NCI-H446 (cell line): Measurements from ENCODE around the gene HRK.

Source experiments
- DNase-seq, 2 experiments: peaks; one replicate each; lab custom pipeline; 2025; lab: John Stamatoyannopoulos, UW

HRK gene

DNA sequence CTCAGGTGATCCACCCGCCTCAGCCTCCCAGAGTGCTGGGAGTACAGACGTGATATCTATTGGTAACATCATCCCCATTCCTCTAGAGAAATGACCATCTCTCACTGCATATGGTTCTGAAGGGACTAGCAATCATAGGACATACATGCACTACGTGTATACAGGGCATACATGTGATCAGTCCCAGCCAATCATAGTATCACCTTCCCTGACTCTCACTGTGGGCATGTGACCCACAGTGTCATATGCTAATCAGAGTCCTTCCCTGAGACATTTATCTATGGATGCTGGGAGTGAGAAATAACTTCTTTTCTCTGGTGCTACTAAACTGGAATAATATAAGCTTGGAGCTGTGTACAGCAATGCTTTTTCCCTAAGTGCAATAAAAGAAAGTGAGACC lies 17.4 kb upstream of the HRK start:
- DNase-seq, result no peak

DNA sequence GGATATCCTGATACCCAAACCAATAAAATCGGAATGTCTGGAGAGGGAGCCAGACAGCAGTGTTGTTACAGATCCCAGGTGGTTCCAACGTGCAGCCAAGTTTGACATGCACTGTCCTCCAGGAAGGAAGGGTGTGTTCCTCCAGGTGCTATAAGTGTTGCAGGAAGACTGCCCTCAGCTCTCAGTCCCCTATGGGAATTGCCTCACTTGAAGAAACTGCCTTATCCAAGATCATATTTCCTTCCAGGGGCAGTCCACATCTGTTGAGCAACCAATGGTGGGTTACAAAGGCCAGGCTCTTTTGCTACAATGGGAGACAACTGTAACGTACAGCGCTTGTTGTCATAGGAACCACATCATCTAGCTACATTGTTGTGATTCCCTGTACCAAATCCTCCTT lies 16.2 kb upstream of the HRK start:
- no peak for DNase-seq

DNA sequence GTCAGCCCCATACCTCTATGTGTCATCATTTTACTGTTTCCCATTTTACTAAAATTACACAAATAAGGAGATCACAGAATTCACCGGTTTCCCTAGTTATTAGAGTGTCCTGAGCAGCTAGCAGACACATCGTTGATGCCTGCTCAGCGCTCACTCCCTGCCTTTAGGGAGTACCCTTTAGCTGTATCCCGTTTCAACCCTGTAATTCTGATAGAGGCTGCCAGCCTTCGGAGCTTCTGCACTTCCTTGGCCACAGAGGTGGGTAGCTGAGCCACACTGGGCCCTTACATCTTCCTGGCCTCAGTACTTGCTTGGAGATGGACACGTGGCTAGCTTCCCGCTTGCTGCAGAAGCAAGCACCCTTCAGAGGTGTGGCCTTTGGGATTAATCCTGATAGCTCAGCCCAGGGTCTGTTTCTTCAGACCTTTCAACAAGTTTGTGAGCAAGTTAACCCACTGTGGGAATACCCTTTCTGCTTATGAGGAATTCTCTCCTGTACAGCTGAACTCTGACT lies 15.2 kb upstream of the HRK start:
- no peak for DNase-seq

DNA sequence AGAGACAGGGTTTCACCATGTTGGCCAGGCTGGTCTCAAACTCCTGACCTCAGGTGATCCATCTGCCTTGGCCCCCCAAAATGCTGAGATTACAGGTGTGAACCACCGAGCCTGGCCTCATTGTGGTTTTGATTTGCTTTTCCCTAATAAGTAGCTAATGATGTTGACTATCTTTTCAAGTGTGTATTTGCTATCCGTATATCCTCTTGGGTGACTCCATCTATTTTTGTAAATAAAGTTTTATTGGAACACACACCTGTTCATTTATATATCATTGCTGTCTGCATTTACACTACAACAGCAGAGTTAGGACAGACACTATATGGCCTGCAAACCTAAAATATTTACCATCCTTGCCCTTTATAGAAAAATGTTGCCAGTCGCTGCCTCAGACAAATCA lies 13.7 kb upstream of the HRK start:
- DNase-seq, result no peak

DNA sequence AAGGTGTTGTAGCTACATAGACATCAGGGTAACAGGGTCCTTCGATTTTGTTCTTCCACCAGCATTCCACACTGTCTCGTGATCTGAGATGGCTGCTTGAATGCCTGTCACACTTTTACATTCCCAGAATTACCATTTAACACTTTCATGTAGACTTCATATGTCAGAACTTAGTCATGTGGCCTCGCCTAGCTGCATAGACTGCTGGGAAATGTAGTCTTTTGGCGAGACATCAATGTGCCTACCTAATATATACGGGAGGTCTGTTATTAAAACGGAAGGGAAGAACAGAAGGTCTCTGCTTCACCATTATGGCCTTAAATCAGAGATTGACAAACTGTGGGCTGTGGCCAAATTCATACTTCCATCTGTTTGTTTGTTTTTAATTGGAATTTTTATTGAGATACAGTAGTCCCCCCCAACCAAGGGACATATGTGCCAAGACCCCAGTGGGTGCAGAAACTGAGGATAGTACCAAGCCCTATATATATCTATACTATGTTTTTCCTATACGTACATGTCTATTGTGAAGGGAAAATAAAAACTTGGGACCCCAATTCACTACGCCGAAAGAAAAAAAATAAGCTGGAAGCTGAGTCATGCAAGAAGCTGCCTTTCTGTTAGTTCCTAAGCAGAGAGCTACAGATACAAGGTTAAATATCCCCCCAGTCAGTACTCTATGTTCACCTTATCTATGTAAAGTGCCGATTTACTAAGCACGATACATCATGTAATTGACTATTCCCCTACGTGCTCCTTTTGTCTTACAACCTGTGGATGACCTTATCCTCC lies 11.3 kb upstream of the HRK start:
- DNase-seq, result peak in 1 of 2 experiments; percentile 50

DNA sequence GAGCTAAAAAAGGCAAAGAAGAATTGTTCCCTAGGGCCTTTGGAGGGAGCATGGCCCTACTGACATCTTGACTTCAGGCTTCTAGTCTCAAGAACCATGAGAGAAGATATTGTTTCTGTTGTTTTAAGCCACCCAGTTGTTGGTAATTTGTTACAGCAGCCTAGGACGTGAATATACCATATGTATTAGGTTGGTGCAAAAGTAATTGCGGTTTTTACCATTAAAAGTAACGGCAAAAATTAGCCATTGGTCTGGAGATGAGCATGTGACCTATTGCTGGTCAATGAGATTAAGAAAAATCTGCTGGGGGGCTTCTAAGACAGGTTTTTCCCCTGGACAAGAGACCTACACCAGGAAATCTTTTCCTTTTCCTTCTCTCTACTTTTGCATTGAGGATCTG lies 9.8 kb upstream of the HRK start:
- no peak for DNase-seq

DNA sequence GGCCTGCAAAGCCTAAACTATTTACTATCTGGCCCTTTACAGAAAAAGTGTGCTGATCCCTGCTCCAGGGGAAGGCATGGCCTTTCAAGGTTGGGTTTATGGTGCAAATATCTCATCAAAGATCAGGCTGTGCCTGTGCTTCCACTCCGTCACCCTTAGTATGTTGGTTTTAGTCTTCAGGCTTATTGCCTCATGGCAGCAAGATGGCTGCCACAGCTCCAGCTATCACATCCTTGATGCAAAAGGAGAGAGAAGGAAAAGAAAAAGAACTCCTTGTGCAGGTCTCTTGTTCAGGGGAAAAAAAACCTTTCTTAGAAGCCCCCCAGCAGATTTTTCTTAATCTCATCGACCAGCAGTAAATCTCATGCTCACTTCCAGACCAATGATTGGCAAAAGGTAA lies 9.1 kb upstream of the HRK start:
- DNase-seq, result no peak

DNA sequence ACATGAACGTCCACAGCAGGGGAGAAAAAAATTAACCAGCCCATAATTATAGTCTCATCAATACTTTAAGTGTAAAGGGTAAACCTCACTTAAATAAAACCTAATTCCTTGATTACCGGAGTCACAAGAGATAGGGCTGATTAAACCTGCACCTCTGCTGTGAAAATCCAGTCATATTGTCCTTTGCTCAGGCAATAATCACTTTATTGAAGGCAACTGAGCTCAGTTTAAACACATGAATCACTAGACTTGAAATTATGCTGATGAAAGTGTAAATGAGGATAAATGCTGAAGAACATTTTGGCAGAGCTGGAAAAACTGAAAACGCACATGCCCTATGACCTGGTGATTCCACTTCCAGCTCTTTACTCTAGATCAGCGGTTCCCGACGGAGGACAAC lies 6.7 kb upstream of the HRK start:
- DNase-seq, result no peak

DNA sequence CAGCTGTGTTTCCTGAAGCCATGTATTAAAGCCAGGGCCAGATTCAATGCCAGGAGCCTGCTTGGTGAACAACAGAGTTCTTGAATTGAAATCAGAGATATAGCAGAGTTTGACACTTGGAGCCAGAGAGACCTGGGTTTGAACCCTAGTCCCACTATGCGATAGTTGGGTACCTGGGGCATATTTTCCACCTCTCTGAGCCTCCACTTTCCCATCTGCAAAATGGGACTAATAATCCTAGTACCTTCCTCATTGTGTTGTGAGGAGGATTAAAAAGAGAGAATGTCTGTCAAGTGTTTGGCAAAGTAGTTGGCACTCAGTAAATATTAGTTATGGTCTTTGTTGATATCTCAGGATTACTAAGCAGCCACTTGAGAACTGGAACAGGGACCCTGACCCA lies 6.0 kb upstream of the HRK start:
- DNase-seq, result no peak

DNA sequence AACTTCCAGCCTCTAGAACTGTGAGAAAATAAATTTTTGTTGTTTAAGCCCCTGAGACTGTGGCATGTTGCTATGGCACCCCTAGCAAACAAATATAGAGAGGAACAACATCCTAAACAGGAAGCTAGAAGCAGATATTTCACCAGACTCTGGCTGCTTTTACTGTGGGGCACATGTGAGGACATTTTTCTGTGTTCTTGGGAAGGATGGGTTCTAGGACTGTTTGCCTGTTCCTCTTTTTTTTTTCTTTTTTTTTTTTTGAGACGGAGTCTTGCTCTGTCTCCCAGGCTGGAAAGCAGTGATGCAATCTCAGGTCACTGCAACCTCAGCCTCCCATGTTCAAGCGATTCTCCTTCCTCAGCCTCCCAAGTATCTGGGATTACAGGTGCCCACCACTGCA lies 4.2 kb upstream of the HRK start:
- DNase-seq, result no peak

DNA sequence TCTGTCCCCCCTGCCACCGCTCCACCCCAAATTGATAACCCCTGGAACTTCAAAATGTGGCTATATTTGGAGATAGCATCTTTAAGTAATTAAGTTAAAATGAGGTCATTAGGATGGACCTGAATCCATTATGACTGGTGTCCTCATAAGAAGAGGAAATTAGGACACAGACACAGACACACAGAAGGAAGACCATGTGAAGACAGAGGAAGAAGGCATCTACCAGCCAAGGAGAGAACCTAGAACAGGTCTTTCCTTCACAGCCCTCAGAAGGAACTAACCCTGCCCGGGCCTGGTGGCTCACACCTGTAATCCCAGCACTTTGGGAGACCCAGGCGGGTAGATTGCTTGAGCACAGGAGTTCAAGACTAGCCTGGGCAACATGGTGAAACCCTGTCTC lies 3.6 kb upstream of the HRK start:
- no peak for DNase-seq

DNA sequence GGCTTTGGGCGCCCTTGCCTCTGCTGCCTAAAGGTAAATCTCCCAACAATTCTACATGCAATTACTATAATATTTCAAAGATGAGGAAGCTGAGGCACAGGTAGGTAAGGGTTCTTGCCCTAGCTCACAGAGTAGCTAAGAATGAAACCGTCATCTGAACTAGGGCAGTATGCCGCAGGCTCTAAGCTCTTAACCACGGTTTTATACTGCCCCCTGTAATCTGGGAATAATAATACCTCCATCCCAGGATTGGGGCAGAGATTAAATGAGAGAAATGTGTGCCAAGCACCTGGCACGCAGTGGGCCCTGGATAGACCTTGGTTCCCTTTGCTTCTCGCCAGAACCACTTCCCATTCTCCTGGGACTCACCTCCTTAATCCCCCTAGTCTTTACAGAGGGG lies 1.5 kb upstream of the HRK start:
- DNase-seq, result peak; percentile 39 to 60

DNA sequence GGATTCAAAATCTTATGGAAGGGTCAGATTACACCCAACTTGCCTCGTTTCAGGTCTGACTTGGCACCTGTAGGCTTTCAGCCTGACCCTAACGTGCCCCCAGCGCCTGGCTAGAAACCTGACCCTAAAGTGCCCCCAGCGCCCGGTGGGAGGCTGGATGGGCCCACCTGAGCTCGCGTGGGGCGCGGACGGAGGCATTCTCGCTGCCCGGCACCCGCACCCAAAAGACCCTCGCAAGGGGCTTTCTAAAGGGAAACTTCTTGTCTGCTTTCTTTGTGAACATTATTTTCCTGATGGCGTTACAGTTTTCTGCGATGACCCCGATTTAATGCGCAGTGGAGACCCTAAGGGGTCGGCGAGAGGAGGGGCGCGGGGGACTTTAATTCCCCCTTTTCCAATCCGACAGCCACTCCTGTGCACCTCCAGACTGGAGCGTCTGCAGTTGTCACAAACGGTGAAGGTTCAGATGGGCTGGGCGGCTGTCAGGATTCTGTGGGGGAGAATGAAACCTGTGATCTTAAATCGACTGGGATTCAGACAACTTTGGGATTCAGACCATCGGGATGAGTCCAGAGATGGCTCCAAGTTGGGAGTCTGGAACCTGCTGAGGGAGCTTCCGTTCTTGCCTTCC lies 751 bp upstream of the HRK start:
- DNase-seq, result no peak

DNA sequence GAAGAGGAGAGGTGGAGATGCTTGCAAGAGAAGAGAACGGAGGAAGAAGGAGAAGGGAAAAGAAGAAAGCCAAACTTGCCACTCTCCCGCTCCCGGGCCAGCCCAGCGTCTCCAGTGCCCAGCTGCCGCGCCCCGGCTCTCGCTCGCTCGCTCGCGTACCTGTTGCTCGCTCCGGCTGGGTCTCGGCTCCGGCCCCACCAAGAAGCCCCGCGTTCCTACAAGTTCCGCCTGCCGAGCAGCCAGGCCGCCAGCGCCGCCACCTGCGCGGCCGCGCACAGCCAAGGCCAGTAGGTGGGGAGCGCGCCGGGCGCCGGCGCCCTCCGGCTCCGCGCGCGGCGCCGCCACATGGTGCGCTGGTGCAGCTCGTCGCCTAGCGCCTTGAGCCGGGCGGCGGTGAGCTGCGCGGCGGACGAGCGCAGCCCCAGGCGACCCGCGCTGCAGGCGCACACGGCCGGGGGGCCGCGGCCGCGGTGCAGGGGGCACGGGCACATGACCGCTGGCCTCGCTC lies 370 bp downstream of the HRK start:
- peak in 1 of 2 experiments; percentile 62 for DNase-seq

DNA sequence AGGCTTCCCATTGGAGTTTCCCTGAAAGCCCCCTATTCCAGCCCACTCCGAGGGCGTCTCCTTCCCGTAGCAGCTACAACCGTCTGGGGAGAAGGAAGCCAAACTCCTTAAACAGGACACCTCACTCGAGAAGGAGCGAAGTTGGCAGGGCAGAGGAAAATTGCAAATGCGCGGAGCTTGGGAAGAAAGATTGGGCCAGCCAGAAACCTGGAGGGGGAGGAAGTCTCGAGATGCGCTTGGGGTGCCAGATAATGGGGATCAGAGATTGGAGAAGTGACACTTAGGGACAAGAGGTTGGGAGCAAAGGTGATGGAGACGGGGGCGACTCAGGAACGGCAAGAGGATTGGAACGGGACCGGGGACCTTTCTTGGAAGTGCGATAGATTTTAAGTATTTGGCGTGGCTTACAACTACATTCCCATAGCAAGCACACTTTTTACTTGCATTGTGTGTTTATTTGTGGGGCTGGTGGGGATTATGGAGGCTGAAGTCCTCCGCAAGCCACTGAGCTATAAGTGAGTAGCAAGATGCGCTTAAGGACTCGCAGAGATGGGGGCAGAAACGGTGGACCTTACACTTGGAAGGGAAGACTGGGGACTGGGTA lies 926 bp downstream of the HRK start:
- no peak for DNase-seq

DNA sequence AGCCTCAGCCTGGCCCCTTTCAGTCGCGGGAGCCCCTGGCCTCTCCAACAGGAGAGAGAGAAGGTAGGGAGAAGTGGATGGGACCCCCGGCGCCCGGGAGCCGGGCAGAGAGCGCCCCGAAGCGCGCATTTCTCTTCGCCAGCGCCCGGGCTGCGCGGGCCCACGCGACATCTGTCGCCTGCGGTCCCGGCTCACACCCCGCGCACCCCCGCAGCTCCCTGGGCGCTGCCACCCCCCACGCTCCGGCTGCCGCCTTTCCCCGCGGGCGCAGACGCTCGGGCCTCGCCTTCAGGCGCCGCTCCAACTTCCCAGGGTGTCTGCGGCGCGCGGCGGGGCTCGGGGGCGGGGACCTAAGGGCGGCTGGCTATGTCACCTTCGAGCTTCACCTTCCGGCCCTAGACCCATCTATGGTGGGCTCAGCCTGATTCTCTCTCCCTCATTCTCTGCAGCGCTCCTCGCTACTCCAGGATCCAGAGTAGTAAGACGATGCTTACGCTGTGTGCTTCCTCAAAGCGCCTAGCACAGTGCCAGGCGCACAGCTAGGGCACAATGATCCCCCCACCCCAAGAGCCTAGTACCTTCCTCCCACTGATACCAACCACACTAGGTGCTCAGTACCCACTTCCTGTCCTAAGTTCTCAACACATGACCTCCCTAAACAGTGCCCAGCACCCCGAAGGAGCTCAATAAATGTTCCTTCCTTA lies 1.6 kb downstream of the HRK start:
- peak in 1 of 2 experiments; percentile 16 for DNase-seq

DNA sequence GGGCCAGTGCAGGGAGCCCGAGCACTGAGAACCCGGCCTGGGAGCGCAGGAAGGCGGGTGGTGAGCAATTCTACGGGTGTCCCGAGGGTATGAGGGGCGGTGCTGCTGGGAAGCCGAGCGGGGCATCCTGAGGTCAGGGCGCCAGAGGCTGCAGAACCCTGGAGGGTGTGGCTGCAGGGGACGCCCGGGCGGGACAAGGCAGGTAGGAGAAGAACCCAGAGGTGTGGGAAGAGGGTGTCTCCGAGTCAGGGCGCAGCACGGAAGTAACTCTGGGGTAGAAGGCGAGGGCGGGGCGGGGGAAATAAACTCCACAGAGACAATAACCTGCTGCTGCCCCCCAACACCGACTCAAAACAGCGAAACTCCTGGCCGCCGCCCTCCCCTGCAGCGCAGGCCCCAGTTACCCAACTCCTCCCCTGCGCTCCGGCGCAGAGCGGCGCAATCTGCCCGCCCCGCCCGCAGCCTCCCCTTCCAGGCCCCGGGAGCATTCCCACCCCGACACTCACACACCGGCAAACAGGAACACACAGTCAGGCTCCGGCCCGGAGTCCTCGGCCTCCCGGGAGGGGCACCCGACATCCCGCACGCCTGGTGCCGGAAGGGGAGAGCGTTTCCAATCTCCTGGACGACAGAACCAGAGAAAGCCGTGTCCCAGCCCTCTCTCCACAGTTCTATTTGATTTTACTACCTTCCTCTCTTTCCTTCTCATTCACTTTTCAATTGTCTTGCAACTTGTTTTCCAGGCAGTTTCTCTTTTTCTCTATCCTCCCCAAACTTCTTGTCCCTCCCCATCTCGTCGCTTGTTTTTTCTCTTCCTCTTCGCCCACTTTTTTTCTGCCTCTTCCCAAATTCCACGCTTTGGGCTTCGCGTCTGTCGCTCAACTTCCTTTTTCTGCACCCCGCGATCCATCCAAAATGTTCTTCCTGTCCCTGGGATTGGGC lies 2.4 kb downstream of the HRK start:
- no peak for DNase-seq

DNA sequence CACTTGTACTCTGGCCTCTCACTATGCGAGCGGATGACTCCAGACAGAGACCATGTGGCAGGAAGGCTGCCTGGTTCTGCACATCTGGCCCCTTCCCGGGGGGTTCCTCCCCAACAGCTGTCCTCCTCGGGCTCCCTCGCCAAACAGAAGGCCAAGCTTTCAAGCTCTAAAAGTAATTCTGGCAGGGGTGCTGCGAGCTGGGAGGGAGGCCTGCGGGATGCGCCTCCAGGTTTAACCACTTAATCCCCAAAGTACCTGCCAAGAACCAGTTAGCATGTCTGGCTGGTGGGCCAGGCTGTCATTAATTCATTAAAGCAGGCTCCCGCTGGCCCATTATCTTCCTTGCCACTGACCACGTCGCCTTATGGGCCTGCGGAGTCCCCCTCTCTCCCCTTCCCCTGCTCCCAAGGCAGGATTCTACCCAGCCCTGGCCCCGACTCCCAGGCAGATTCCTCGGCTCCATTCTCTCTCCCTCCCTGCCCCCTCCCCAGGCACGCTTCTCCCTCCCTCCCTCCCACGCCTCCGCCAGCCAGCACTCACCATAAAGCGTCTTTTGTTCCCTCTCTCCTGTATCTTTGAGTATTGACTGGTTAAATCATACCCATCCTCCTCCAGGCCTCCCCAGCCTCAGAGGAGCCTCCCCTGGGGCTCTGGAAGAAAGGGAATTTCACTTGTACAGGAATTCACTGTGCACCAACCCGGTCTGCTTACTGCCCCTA lies 4.9 kb downstream of the HRK start:
- DNase-seq, result peak; percentile 58 to 82

DNA sequence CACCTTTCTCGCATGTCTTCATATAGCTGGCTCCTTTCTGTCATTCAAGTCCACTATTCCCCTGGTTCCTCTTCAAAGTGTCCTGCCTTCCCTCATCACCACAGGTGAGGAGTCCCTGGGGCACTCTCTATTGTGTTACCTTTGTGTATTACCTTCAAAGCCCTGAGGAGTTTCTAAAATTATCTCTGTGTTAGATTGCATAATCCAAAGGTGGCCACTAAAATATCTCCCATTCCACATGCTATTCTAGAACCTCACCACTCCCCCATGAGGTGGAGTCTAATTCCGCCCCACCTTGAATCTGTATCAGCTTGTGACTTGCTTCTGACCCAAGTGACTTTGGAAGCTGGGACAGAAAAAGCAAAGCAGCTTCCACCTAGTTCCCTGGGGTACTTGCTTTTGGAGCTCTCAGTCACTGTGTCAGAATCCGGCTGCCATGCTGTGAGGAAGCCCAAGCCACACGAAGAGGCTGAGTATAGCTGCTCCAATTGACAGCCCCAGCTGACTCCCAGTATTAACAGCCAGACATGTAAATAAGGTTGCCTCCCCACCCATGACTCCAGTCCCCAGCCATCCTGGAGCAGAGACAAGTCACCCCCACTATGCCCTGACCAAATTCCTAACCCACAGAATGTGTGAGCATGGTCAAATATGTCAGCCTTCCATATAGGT lies 6.8 kb downstream of the HRK start:
- no peak for DNase-seq

DNA sequence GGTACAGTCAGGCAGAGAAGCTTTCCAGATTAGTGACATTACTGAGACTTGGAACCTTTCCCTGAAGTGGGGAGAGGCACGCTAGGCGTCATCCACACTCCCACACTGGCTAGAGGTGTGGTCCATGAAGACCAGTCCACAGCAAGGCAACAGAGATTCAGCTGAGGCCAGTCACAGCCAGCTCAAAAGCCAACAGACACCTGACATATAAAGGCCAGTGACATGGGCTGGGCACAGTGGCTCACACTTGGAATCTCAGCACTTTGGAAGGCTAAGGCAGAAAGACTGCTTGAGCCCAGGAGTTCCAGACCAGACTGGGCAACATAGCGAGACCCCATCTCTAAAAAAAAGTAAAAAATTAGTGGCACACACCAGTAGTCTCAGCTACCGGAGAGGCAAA lies 10.9 kb downstream of the HRK start:
- no peak for DNase-seq
